Measurements from ENCODE around the gene SAP30BP. TPM values are rescaled to one million over a fixed set of nuclear protein-coding genes. Genes with fewer than 3 reads are reported as not detected.

The SAP30BP gene
- total RNA-seq, 1 donor from 2014 or later: 75.8 TPM

- Mint-ChIP-seq H3K36me3 (no peaks in the 10 kb centered on the region), H3K9me3 (no peaks in the 10 kb centered on the region), H3K27me3 (ENCODE audit: insufficient read depth, low read depth) (peaks cover 10% of the 10 kb centered on the region), H3K4me1 (peaks cover 14% of the 10 kb centered on the region), H3K27ac (peak overlapping the region; percentile 5), H3K4me3 (peak overlapping the region; percentile 5)
- TF ChIP-seq CTCF (IDR thresholded peaks at IDR 0.05) (no peak), EZH2phosphoT487 (IDR thresholded peaks at IDR 0.05) (no peak), EZH2 (IDR thresholded peaks at IDR 0.05) (no peak)
- H3K79me2 ChIP-seq (ENCODE audit: low read depth): no peaks in the 10 kb centered on the region
- no peak for DNase-seq (ENCODE audit: low spot score)
- peaks cover 9% of the 10 kb centered on the region for H3K4me1 ChIP-seq
- H2AFZ ChIP-seq (replicated peaks): no peak overlapping the region
- H3K9me3 ChIP-seq (ENCODE audit: low read depth): no peaks in the 10 kb centered on the region
- no peak overlapping the region for H3K4me3 ChIP-seq
- H3K36me3 ChIP-seq: no peaks in the 10 kb centered on the region
- H3K9ac ChIP-seq: no peak overlapping the region
- peak overlapping the region; percentile 80 for H3K4me2 ChIP-seq
- peaks cover 22% of the 10 kb centered on the region for H3F3A ChIP-seq (ENCODE audit: low read depth)
- no peaks in the 10 kb centered on the region for H4K20me1 ChIP-seq (ENCODE audit: low read depth)
- peaks cover 6% of the 10 kb centered on the region for H3K27me3 ChIP-seq
- H3K27ac ChIP-seq: no peak overlapping the region
Measured at GRCh38 chr17:75754378-75755204, 87.5 kb downstream of the SAP30BP start.

GRCh38 chr17:75755205-75755901 is 88.2 kb downstream of the SAP30BP start:
- Histone ChIP-seq H4K20me1 (ENCODE audit: low read depth) (no peaks in the 10 kb centered on the region), H3K27ac (no peak overlapping the region), H3K36me3 (no peaks in the 10 kb centered on the region), H3K27me3 (peaks cover 6% of the 10 kb centered on the region), H3K79me2 (ENCODE audit: low read depth) (no peaks in the 10 kb centered on the region), H2AFZ (replicated peaks) (no peak overlapping the region), H3K9me3 (ENCODE audit: low read depth) (no peaks in the 10 kb centered on the region), H3K4me3 (no peak overlapping the region), H3F3A (ENCODE audit: low read depth) (peaks cover 21% of the 10 kb centered on the region), H3K4me2 (no peak overlapping the region), H3K9ac (no peak overlapping the region), H3K4me1 (peaks cover 9% of the 10 kb centered on the region)
- no peaks in the 10 kb centered on the region for H3K36me3 Mint-ChIP-seq
- peaks cover 10% of the 10 kb centered on the region for H3K4me1 Mint-ChIP-seq
- H3K4me3 Mint-ChIP-seq: no peak overlapping the region
- no peak for DNase-seq (ENCODE audit: low spot score)
- H3K9me3 Mint-ChIP-seq: no peaks in the 10 kb centered on the region
- peaks cover 10% of the 10 kb centered on the region for H3K27me3 Mint-ChIP-seq (ENCODE audit: insufficient read depth, low read depth)
- no peak overlapping the region for H3K27ac Mint-ChIP-seq
- no peak for TF ChIP-seq EZH2 (IDR thresholded peaks at IDR 0.05)
- TF ChIP-seq EZH2phosphoT487 (IDR thresholded peaks at IDR 0.05): no peak
- TF ChIP-seq CTCF (IDR thresholded peaks at IDR 0.05): no peak

- Histone ChIP-seq H3K9ac (no peak overlapping the region), H4K20me1 (ENCODE audit: low read depth) (no peaks in the 10 kb centered on the region), H3K4me3 (no peak overlapping the region), H3K36me3 (no peaks in the 10 kb centered on the region), H3F3A (ENCODE audit: low read depth) (peaks cover 21% of the 10 kb centered on the region), H3K27ac (no peak overlapping the region), H2AFZ (replicated peaks) (no peak overlapping the region), H3K4me1 (peaks cover 9% of the 10 kb centered on the region), H3K79me2 (ENCODE audit: low read depth) (no peaks in the 10 kb centered on the region), H3K27me3 (peaks cover 6% of the 10 kb centered on the region), H3K4me2 (no peak overlapping the region), H3K9me3 (ENCODE audit: low read depth) (no peaks in the 10 kb centered on the region)
- no peaks in the 10 kb centered on the region for H3K9me3 Mint-ChIP-seq
- H3K4me3 Mint-ChIP-seq: no peak overlapping the region
- H3K27me3 Mint-ChIP-seq (ENCODE audit: insufficient read depth, low read depth): peaks cover 8% of the 10 kb centered on the region
- no peak overlapping the region for H3K27ac Mint-ChIP-seq
- DNase-seq (ENCODE audit: low spot score): no peak
- TF ChIP-seq CTCF (IDR thresholded peaks at IDR 0.05): no peak
- no peak for TF ChIP-seq EZH2 (IDR thresholded peaks at IDR 0.05)
- no peak for TF ChIP-seq EZH2phosphoT487 (IDR thresholded peaks at IDR 0.05)
- H3K4me1 Mint-ChIP-seq: peaks cover 10% of the 10 kb centered on the region
- no peaks in the 10 kb centered on the region for H3K36me3 Mint-ChIP-seq
Measured at GRCh38 chr17:75755990-75756389, 88.9 kb downstream of the SAP30BP start.

All from neural progenitor cell (in vitro differentiated cells).